NCI-H1105 treated with DMSO at 0.1 percent for 48 hours (cell line): ENCODE measurements around the gene TRIM15.

Experiments used
- DNase-seq: peaks from one replicate; lab custom pipeline; 2025; lab: John Stamatoyannopoulos, UW

Gene TRIM15

GRCh38 chr6:30145818-30146217, 17.5 kb upstream of the TRIM15 start:
- no peak for DNase-seq

GRCh38 chr6:30147096-30147495, 16.2 kb upstream of the TRIM15 start:
- DNase-seq = no peak

DNA sequence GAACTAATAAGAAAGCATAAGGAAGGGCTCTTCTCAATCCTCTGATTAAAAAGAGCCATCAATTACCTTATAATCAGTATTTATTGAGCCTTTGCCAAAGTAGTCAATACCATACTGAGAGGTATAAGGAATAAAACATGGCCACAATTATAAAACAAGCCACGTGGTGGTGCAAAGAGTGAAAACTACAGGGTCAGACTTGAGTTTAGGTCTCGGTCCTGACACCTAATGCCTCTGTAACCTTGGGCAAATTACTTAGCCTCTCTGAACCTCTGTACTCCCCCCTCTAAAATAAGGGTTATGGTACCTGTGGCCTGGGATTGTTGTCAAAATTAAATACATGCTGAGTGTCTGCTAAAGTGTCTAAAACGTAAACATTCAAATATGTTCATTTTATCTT, 14.1 kb upstream of the TRIM15 start:
- DNase-seq = no peak

DNA sequence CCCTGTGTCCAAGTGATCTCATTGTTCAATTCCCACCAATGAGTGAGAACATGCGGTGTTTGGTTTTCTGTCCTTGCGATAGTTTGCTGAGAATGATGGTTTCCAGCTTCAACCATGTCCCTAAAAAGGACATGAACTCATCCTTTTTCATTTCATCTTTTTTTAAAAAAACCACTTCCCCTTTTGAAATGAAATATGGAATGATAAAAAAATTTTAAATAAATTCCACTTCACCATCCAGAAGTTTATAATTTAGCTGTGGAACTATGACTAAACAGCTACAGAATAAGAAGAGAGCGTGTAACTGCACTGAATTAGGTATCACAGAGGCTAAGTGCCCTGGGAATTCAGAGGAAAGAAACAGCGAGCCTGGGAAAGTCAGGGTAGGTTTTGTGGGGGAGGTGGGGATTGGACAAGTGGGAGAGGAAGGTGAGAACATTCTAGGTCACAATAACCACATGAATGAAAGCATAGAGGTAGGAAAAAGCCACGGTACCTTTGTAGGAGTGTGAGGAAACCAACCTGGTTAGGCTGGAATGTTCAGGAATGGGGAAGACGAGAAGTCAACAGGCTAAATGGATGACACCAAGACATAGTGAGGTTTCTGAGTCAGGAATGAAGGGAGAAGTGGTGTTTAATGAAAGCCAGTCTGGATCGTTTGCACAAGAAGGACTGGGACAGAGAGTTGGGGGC, 13.3 kb upstream of the TRIM15 start:
- DNase-seq = no peak

GRCh38 chr6:30150671-30151395, 12.5 kb upstream of the TRIM15 start:
- no peak for DNase-seq

GRCh38 chr6:30151580-30151979, 11.8 kb upstream of the TRIM15 start:
- no peak for DNase-seq

DNA sequence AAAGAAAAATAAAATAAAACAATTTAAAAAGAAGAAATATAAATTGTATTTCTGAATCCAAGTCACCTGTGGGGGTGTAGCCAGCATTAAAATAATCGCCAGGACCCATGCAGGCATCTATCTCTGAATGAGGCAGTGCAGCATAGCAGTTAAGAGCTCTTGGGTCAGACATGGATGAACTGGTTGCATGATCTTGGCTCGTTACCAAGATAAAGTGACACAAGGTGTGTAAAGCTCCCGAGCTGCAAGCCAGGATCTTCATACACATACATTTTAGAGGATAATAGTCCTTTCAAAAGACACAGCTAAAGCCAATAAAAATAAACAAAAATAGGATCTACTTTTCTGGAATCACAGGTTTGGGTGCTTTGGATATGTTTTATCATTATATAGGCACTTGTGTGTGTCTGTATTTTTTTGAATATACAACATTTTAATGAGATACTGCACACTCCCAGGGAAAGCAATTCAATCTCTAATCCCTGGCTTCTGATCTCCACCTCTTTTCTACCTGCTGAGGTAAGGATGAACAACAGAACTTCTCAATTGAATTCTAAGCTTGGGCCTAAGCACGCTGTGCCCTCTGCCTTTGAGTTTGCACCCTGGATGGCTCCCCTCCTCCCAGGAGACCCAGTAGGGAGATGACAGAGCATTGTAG, 11.2 kb upstream of the TRIM15 start:
- no peak for DNase-seq

DNA sequence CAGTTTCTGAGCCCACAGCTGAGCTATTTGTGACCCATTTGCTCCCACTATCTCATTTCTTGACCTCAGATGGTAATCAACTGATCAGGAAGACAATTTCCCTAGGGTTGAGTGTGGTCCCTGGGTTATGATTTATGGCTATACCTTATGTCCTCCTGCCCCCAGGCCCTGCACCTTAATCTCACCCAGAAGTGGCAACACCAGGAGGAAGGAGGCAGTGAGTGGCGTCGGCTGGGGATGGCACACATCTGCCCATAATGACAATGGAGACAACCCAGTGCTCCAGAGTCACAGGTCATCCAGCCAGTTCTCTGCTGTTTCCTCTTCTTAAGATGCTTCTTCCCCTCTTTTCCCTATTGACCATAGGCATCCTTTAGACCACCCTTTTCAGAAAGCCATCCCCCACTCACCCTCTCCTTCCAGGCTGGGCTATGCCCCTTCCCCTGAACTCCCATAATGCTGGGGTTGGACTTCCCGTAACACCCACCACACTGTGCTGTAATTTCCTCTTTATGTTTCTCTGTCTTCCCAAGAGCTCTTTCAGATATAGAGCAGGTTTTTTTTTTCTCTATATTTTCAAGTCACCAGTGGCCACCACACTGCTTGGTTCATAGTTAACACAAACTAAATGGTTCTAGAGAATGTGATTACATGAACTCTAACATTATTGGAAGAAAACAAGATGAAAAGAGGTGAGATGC, 10.3 kb upstream of the TRIM15 start:
- no peak for DNase-seq

DNA sequence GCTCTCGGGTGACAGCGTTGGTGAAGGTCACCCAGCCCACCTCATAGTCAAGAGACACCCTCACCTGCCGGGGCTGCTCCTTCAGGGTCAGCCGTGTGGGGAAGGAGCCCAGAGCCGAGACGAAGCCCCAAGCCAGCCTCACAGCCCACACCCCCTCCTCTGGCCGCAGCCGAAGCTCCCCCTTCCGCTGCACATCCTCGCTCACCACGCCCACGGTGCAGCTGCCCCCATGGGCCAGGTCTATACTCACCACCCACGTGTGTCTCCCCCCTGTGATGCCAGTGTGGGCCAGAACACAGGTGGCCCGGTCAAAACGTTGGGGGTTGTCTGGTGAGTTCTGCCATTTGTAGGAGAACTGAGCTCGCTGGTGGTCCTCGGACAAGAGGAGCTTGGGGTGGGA, 9.3 kb upstream of the TRIM15 start:
- DNase-seq = no peak

DNA sequence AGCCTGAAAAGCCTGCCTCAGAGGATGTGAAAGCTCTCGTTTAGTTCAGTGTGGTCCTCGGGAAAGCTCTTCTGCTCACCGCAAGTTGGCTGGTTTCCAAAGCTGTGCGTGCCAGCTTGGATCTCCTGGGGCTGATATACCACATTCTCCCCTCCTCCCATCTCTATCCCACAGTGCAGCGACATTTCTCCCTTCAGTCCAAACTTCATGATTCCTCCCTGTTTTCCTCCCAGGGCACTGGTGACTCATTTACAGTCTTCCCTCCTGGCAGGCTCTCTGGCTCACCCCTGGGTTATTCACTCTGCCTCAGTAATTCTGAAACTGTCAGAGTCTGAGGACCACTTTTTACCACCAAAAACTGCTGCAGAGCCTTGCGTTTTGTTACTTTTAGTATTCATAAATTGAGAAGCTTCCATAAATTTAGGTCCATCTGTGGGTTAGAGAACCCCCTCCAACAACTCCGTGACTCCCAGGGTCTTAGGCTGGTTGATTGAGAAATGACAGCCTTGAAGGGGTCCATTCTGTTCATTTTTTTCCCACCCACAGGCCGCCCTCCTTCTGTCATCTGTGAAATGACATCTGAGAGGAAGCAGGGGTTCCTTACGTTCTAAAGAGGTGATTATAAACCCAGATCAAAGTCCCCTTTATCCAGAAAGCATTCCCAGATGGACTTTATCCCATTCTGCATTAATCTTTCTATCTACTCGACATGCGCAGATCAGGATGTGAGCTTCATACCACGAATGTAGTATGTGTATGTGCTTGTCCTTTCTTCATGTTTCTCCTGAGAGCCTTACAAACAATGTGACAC, 8.4 kb upstream of the TRIM15 start:
- DNase-seq = no peak

DNA sequence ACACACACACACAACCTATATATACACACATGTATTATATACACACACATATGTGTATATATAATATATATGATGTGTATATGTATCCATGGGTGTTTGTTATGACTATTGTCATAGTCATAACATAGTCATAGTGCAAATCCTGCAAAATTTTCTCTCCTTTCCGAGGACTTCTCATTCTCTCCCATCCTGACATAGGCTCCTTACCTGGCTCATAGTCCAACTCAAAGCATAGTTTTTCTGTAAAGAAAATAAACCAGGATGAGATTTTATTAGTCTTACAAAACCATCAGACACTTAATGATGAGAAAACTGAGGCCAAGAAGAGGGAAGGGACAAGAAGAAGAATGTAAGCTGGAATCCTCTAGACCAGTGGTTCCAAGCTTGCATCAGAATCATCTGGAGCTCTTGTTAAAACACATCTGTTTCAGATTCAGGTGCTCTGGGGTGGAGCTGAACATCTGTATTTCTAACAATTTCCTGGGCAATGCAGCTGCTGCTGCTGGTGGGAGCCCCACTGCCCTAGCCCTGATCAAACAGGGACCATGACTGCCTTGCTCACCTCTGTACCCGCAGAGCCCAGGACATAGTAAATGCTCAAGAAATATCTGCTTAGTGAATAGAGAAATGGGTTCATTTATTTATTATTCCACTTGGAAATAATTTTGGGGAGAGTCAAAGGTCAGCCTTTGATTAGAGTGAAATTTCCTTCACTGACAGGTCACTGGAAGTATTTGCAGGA, 7.7 kb upstream of the TRIM15 start:
- no peak for DNase-seq

DNA sequence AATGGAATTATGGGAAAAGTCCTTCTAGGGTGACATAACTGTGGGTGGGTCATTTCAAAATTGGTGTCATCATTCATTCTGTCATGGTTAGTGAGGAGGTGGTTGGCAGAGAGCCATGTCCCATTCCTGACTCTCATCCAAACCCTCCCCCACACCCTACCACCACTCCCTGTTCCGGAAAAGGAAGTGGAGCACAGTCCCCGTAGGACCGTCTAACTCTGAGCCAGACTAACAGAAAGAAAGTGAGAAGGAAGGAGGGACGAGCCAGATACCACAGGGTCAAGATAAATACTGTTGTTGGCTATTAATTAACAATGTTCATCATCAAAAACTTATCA, 7.1 kb upstream of the TRIM15 start:
- no peak for DNase-seq

DNA sequence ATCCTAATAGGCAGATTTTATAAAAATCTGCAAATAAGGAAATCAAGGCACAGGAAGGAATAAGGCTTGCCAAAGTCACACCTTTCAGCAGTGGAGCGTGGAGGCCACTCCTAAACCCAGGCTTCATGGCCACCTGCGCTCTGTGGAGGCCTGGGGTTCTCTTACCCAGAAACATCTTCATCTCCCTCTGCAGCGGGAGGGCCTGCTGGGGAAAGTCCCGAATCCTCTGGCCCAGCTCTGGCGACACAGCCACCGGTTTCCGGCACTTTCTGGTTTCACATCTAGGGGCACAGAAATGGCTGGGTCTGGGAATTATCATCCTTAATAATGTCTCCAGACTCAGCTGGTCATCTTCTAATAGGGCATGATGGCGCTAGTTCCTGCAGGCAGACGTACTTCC, 6.6 kb upstream of the TRIM15 start:
- DNase-seq = no peak

- no peak for DNase-seq
Observed at GRCh38 chr6:30157581-30157980, 5.8 kb upstream of the TRIM15 start.

DNA sequence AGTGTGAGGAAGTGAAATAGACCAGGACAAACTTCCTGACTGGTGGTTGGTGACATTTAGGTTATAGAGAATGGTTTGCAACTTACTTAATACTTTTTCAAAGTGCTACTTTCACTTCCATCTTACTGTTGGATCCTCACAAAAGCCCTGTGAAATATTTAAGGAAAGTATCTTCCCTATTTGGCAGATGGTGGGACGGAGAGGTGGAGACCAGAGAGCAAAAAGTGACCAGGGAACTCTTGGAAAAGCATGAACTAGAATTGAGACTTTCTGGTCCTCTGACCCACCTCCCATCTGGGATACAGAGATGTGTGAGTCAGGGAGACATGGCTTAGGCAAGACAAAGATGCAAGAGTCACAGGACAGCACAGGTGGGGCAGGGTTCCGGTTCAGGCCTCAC, 5.3 kb upstream of the TRIM15 start:
- DNase-seq = no peak

GRCh38 chr6:30158475-30159040, 4.8 kb upstream of the TRIM15 start:
- no peak for DNase-seq

DNA sequence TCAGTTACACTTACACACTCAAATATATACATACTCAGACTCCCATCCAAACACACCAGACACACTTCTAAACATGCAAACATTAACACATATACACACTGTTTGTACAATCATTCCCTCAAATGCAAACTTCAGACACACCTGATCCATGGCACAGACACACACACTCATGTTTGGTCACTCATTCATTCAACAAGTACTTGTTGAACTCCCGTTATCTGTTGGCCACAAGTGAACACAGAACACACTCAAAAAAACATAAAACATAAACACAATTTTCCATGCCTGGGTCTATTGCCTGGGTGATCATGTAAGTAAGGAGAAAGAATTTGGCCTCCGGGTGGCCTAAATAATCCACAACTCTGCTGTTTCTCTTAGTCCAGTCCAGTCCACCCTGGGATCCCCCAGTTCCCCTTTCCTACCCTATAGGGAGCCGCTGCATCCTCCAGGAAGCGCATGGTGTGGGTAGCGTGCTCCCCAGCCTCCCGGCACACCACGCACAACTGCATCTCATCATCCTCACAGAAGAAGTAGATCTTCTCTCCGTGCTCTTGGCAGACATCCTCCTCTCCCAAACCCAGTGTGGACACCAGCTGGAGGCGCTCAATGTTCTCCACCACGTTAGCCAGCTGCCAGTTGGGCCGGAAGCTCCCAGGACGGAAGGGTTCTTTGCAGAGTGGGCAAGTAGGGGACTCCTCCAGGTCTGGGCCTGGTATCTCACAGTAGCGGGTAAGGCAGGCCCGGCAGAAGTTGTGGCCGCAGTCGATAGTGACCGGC, 3.1 kb upstream of the TRIM15 start:
- DNase-seq = no peak

GRCh38 chr6:30160785-30161531, 2.4 kb upstream of the TRIM15 start, which contains the start of gene TRIM10:
Gene TRIM10 (minus strand): TSS chr6:30161211. CDS start chr6:30160858, 353 bp downstream.
- DNase-seq = no peak
